ENCODE results near the gene MAGI2.
"Not testable (repeated sequence)": the region's sequence is repeated elsewhere in the genome, so short reads cannot be mapped to it uniquely, and the experiment has no call there.

Gene MAGI2

DNA sequence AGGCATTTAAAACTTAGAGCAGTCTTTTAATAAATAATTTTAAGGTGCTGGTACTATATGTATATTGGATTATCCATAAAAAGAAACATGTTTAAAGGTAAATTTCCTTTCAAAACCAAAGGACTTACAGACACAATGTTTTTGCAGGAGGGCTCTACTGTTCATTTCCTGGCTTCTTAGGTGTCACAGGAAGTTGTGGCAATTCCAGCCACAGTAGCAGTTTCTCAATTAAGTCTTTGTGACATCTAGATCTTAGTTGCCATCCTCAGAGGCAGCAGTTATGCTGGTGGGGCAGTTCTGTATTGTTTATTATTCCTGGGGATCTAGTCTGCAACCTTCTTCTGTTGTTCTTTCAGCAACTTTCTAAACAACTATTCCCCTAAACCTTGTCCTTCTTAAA lies 460.1 kb downstream of the MAGI2 start:
- ChIA-PET CTCF (interaction anchor here (1.2 to 1.3 kb wide), 2 partner anchors 9 to 13 kb away, joined by 4 read pairs; no protein-coding TSS in a partner anchor), POLR2A (no interaction called here)
- TF ChIP-seq, protein P1, sequence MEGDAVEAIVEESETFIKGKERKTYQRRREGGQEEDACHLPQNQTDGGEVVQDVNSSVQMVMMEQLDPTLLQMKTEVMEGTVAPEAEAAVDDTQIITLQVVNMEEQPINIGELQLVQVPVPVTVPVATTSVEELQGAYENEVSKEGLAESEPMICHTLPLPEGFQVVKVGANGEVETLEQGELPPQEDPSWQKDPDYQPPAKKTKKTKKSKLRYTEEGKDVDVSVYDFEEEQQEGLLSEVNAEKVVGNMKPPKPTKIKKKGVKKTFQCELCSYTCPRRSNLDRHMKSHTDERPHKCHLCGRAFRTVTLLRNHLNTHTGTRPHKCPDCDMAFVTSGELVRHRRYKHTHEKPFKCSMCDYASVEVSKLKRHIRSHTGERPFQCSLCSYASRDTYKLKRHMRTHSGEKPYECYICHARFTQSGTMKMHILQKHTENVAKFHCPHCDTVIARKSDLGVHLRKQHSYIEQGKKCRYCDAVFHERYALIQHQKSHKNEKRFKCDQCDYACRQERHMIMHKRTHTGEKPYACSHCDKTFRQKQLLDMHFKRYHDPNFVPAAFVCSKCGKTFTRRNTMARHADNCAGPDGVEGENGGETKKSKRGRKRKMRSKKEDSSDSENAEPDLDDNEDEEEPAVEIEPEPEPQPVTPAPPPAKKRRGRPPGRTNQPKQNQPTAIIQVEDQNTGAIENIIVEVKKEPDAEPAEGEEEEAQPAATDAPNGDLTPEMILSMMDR (IDR thresholded peaks at IDR 0.05; ENCODE audit: control extremely low read depth, extremely low read depth, low read depth, missing control alignments), result no peak
- DNase-seq (ENCODE audit: extremely low spot score), result no peak

DNA sequence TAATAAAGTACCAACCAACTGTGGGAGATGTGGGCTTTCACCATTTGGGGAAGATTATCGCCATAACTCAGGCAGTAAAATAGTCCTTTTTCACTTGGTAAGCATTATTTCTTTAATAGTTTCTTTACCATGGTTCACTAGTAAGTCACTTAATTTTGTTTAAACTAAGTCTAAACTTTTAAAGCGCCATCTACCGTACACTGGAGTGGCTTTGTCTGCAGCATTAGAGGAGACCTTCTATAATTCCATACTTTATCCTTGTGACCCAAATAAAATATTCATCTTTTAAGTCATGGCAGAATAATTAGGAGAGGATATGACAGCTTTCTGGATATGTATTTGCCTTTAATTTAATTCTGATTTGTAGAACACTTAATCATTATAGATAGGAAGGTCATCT lies 468.0 kb downstream of the MAGI2 start:
- no peak for DNase-seq (ENCODE audit: extremely low spot score)
- CTCF ChIA-PET, result interaction anchor here (1.4 kb wide), 1 partner anchor 26 kb away, joined by 3 read pairs; no protein-coding TSS in a partner anchor
- TF ChIP-seq, protein P1 (IDR thresholded peaks at IDR 0.05; ENCODE audit: control extremely low read depth, extremely low read depth, low read depth, missing control alignments), result no peak
- POLR2A ChIA-PET, result no interaction called here

DNA sequence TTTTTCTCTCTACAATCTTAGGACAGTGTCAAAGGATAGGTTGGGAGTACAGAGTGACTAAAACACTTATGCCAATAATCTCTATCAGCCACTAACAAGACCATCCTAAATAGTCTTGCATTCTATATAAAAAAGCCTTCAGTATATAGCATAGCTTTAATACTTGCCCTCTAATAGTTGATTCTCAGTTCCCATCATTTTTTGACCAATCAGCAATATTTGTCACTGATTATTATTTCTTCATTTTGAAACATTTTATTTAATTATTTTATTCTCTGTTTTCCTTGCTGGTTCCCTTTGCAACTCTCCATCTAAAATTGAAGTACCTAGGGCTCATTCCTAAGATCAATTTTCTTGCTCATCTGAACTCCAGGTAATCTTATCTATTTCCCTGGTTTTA lies 470.0 kb downstream of the MAGI2 start:
- DNase-seq (ENCODE audit: extremely low spot score), result no peak
- CTCF ChIA-PET, result no interaction called here
- TF ChIP-seq, protein P1 (IDR thresholded peaks at IDR 0.05; ENCODE audit: control extremely low read depth, extremely low read depth, low read depth, missing control alignments), result no peak
- POLR2A ChIA-PET, result no interaction called here

DNA sequence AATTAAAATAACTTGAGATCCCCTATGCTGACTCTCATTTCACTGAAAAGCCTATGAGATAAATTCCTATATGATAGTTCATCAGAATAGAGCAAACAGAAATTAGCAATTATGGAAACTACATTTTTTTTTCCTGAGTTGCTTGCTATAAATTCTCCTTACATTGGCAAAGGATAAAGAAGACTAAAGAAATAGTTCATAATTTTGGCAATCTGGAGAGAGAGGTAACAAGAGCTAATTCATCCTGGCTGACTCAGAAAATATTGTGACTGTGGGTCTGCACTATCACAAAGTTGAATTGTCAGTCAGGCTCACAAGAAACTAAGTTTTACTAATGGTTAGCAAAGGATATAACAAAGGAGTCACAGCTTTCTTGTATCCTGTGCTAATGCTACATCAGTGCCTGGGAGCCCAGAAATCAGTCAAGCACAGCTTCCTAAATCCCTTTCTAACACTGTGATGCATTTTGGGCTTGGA lies 483.0 kb downstream of the MAGI2 start:
- ChIA-PET POLR2A (no interaction called here), CTCF (no interaction called here)
- TF ChIP-seq, protein P1 (IDR thresholded peaks at IDR 0.05; ENCODE audit: control extremely low read depth, extremely low read depth, low read depth, missing control alignments), result no peak
- no peak for DNase-seq (ENCODE audit: extremely low spot score)

DNA sequence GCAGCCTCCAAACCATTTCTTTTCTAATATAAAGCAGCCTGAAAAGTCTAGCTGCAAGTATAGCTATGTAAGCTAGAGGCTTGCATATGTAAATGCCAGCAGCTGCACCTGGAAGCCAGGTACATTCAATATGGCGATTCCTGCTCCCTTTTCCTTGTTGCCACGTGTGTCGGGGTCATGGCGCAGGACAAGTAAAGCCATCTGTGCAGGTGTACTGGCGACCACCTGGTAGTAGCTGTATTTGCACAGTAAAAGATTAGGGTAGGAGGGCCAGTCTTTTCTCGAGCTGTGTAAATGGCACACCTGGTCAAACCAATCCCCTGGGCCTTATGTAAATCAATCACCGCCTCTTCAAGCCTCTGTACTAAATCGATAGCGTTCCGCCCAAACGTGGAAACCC lies 484.5 kb downstream of the MAGI2 start:
- TF ChIP-seq, protein P1 (IDR thresholded peaks at IDR 0.05; ENCODE audit: control extremely low read depth, extremely low read depth, low read depth, missing control alignments), result no peak
- ChIA-PET CTCF (interaction anchor here (0.6 kb wide), 1 partner anchor 114 kb away, joined by 3 read pairs; no protein-coding TSS in a partner anchor), POLR2A (no interaction called here)
- no peak for DNase-seq (ENCODE audit: extremely low spot score)

DNA sequence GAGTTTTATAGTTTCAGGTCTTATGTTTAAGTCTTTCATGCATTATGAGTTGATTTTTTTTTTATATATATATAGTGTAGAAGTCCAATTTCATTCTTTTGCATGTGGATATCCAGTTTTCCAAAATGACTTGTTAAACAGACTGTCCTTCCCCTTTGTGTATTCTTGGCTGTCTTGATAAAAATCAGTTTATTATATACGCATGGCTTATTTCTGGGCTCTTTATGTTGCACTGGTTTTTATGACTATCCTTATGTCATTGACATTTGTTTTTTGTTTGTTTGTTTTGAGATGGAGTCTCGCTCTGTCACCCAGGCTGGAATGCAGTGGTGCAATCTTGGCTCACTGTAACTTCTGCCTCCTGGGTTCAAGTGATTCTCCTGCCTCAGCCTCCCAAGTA lies 485.9 kb downstream of the MAGI2 start:
- DNase-seq (ENCODE audit: extremely low spot score); CTCF ChIA-PET; POLR2A ChIA-PET: not testable (repeated sequence)

DNA sequence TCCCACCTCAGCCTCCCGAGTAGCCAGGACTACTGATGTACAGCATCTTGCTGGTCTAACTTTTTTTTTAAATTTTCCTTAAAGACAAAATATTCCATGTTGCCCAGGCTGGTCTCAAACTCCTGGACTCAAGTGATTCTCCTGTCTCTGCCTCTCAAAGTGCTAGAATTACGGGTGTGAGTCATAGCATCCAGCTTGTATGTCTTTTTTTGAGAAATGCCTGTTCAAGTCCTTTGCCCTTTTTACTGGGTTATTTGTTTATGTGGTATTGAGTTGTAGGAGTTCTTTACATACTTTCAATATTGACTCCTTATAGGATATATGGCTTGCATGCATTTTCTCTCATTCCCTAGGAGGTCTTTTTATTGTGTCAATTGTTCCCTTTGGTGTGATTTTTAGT lies 486.4 kb downstream of the MAGI2 start:
- DNase-seq (ENCODE audit: extremely low spot score), result no peak
- ChIA-PET CTCF (no interaction called here), POLR2A (no interaction called here)
- TF ChIP-seq, protein P1 (IDR thresholded peaks at IDR 0.05; ENCODE audit: control extremely low read depth, extremely low read depth, low read depth, missing control alignments), result no peak
